ENCODE results near the gene SEMA4C.

DNA sequence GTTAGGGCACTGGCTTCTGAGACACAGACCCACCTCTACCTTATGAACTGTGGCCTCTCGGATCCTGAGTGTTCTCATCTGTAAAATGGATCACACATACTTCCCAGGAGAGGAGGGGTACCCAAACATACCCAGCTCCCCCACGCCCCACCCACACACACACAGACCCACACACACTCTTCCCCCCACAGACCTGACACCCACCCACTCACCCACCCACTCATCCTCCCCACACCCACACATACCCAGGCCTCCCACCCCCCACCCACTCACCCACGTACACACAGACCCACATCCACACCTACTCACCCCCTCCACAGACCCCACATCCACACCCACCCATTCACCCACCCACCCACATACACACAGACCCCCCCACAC lies 24.3 kb upstream of the SEMA4C start:
- TF ChIP-seq MEF2D (tag; conservative IDR thresholded peaks at IDR 0.05; ENCODE audit: low read depth) = no peak
- no peak for TF ChIP-seq TOE1 (IDR thresholded peaks at IDR 0.05; ENCODE audit: borderline replicate concordance)
- no peak for TF ChIP-seq TOE1 (CRISPR knock-in tag; IDR thresholded peaks at IDR 0.05; ENCODE audit: borderline replicate concordance, low read depth)
- no peak for TF ChIP-seq DMBX1 (CRISPR knock-in tag; IDR thresholded peaks at IDR 0.05; ENCODE audit: borderline replicate concordance)
- TF ChIP-seq TGIF2 (CRISPR knock-in tag; IDR thresholded peaks at IDR 0.05) = no peak
